NCI-H2196 treated with DMSO at 0.1 percent for 48 hours (cell line): ENCODE results near the gene HNRNPH3.
A peak's percentile ranks its signal among the peaks of the same experiment; 100 is the strongest.

Source experiments
- DNase-seq: peaks from one replicate; lab custom pipeline; 2025; ENCODE audit not compliant: unreplicated experiment; lab: John Stamatoyannopoulos, UW

HNRNPH3 gene

DNA sequence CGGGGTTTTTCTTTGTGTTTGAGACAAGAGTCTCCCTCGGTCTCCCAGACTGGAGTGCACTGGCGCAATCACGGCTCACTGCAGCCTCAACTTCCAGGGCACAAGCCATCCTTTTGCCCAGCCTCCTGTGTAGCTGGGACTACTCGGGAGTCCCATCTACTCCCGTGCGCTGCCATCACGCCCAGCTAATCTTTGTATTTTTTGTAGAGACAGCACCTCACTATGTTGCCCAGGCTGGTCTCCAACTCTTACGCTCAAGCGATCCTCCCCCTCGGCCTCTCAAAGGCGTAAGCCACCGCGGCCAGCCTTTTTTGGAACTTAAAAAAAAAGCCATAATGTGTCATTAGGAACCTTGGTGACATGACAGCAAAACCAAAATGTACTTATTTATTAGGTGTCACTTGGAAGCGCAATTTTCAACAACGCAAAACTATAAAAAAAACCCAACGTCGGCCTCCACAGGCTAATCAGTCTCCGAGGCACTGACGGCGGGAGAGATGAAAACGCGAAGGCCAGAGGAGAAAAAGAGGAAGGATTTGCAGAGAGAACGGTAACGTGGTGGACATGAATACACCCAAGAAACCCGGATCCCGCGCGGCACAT is 911 bp upstream of the HNRNPH3 start:
- DNase-seq: no peak

DNA sequence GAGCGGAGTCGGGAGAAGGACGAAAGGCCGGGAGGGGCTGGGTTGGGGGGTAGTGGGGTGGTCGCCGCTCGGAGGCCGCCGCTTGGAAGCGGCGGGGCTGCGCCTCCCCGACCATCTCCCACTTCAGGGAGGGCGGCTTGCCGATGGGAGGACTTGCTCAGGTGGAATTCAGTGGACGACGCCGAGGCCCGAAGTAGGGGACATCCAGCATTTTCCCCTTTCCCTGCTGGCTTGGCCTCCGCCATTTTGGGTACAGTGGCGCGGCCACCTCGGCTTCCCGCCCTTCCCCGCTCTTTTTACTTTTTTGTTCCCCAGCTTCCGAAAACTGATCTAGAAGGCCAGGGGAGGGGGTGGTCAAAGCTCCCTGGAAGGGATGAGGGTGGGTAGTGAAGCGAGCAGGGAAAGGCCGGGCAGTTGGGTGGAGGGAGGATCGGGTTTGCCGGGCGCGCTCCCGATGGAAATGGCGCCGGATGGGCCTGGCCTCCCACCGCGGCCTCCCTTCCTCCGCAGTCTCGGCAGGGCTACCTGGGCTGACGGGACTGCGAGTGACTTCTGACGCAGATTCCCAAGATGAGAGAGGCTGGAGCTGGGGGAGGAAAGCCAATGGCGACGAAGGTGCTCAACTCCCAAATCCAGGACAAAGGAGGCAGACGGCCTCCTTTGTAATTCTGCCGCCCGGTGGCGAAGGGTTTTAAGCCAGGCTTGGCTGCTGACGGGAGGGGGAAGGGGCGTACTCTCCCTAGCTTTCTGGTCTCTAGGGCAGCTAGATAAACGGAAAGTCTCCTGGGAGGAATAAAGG is 594 bp downstream of the HNRNPH3 start, which contains the start of gene PBLD:
PBLD (minus strand) TSS at position 670 of the 799 bp plus-strand sequence. CDS start 26,084 bp downstream, outside the sequence.
- peak; percentile 30 for DNase-seq

DNA sequence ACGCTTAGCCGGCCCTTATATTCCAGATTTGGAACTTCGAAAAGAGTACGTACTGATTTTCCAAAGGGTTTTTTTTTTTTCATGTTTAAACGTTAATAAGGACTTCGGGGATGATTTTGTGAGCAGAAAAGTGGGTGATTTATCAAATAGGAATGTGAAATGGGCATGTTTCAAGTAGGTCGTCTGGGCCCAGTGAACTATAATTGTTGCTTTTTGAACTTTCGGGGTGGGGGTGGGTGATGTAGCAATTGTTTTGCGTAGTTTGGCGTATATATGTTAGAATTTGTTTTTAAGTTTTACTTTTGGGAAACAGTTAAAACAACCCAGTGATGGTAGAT is 1.2 kb downstream of the HNRNPH3 start:
- no peak for DNase-seq

DNA sequence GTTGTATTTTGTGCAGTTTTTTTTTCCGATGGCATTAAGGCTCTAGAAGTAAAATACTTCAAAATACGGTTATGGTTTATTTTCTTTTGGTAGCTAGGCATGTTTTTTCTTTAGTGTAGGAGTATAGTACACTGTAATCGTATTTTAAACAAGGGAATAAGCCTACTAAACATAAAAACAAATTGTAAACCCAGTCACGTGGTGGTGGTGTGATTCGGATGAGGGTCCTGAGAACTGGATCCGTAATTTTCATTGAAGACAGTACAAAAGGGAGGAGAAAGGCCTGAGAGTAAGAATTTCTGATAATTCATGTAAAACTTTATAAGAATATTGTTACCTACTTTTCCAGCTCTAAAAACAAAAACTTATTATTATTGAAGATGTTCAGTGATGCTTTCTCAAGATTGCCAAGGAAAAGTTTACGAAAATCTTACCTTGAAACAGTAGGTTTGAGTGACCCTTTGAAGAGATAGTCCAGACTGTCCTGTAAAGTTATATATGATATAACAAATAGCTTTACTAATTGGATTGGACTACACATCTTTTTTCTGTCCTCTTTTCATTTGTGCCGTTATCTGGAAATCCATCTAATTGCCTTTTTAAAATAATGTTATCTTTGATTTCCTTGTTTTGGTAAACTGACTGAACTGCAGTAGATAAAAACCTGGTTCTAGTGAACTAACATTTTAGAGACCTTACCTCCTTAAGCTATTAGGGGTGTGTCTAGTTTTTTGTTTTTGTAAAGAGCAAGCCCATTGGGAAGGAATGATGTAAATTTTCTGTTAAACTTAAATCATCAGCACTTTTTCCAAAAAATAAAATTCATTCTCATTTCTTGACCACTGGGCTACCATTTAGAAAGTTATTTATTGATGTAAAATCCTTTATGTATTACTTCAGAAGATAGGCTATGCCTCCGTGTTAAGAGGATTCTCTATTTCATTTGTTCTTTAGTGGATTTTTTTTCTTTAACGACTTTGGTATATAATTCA is 1.9 kb downstream of the HNRNPH3 start:
- DNase-seq: no peak

DNA sequence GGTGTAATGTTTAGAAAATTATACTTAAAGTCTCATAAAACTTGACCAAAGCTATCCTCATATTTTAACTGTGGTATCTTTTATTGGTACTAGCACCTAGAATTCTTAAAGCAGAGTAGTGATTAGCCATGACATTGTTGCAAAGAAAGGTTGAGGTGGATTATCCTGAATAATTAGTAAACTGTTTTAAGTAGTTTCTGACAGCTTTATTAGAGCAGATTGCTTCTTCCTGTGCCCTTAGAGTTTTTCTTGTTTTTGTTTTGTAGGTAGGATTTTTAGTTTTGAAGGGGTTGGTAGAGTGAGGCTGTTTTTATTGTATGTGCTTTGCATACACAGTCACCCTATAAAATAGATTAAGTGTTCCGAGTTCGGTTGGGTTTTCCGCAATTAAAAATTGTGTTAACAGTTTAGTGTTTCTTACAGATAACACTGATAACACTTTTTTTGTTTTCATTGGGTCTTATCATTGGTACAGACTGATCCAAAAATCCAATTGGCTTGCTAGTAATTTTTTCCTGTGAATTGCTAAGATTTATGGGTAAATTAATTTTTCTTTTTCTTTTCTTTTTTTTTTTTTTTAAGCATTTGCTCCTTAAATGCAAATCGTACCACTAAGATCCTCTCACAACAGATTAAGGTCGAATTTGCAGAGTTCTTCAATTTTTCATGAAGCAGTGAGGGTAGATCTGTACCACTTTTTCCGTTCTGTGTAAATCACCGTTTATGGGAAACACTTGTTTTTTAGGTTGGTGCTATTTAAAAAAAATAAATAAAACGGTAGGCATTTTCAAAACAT is 3.0 kb downstream of the HNRNPH3 start:
- DNase-seq: no peak

DNA sequence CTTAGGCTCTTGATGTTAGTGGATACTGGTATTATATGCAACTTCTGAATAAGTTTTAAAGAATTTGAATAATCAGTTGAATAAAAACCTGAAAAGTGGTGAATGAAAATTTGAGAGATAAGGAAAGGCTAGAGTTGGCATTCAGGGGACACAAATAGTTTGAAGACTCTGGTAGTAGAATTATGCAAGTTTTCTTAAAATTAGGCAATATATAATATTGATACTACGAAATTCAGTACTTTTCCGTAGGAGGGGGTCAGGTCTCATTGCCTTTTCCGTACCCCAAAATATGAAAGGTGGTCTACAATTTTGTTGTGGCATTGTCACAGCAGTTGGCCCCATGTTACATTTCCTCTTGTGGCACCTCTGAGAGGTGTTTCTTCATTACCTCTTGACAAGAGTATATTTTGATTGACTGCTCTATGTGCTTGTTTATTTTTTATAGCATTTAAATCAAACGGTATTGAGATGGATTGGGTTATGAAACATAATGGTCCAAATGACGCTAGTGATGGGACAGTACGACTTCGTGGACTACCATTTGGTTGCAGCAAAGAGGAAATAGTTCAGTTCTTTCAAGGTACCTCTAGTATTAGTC is 5.0 kb downstream of the HNRNPH3 start:
- DNase-seq: no peak

DNA sequence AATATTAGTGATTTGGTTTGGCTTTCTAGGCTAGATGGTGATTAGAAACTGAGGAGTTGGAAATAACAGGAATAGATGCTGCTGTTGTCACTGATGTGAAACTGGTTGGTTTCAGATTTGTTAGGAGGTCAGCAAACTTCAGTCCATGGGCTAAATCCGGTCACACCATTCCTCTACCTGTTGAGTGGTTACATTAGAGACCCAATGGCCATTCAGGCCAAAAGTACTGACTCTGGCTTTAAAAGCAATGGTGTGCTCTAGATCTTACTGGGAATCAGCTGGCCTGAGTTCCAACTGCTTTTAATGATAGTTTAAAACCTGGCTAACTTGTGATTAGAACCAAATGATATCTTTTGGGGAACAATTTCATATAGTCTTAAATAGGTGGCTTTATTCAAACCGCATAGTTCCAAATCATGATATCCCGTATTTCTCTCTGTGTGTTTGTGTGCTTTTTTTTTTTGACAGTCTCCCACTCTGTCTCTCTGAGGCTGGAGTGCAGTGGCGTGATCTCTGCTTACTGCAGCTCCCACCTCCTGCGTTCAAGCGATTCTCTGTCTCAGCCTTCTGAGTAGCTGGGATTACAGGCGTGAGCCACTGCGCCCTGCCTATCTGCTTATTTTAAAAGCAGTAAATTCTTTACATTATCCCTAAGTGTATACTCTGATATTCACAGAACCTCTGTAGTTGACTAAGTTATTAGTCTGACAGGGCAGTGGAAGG is 8.7 kb downstream of the HNRNPH3 start:
- DNase-seq: no peak

DNA sequence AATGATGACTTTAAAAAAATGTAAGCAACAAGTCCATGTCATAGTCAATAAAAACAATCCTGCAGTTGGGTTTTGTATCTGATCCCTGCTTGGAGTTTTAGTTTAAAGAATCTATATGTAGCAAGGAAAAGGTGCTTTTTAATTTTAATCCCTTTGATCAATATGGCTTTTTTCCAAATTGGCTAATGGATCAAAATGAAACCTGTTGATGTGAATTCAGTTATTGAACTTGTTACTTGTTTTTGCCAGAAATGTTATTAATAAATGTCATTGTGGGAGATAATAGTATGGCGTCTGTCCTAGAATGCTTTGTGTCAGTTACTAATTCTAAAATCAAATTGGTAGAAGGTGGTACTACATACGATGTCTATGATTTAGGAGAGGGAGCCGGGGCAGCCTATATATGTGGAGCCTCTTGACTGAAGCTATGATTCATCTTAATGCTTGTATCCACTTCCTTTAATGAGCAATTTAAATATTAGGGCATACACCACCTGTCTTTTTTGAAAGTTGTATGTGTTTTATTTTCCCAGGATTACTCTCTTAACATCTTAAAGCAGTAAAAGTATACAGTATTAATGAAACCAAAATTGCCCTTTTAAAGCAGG is 11.1 kb downstream of the HNRNPH3 start:
- no peak for DNase-seq

DNA sequence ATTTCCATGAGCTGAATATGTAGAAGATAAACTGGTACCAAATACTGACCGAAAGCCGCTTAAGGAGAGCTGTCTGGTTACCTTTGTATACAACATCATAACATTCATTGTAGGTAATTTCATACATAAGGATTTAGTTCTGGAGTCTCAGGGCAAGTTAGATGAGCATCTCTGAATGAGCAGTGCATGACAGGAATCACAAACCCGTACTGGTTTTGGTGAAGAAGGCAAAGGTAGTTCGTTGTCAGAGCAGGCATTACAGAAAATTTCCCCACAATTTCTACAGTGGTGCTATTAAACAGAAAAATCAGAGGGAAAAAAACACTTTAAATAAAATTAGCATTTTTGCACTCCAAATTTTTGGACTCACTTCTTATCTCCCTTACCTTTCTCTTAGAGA is 13.8 kb downstream of the HNRNPH3 start:
- DNase-seq: no peak

DNA sequence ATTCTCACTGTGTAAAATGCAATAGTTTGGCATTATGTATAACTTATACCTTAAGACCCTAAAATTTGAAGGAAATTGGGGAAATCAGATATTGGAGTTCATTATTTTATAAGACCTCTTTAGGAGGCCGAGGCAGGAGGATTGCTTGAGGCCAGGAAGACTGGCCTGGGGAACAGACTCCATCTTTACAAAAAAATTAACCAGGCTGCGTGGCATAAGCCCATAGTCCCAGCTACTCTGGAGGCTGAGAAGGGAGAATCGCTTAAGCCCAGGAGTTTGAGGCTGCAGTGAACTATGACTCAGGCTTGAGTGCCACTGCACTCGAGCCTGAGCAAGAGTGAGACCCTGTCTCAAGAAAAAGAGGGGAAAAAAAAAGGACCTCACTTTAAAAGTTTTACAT is 14.9 kb downstream of the HNRNPH3 start:
- no peak for DNase-seq

DNA sequence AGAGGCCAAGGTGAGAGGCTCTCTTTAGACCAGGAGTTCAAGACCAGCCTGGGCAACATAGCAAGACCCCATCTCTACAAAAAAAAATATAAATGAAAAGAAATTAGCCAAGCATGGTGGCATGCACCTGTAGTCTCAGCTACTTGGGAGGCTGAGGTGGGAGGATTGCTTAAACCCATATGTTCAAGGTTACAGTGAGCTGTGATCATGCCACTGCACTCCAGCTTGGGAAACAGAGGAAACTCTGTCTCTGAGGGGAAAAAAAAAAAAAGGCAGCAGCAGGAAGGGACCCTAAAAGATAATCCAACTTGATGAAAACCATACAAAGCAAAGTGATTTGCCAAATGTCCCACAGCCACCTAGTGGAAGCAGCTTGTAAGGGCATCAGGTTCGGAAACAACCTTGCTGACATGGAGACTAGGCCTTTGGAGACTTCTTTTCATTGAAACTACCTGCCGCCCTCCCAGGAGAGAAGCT is 16.4 kb downstream of the HNRNPH3 start:
- DNase-seq: peak; percentile 8

DNA sequence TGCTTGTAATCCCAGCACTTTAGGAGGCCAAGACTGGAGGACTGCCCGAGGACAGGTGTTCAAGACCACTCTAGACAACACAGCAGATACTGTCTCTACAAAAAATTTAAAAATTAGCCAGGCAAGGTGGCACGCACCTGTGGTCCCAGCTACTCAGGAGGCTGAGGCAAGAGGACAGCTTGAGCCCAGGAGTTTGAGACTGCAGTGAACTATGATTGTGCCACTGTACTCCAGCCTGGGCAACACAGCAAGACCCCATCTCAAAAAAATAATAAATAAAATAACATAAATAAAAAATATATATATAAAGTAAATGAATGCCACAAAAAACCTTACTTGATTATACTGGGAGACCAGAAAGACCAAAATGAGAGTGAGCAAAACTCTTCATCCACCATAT is 21.7 kb downstream of the HNRNPH3 start:
- DNase-seq: no peak

DNA sequence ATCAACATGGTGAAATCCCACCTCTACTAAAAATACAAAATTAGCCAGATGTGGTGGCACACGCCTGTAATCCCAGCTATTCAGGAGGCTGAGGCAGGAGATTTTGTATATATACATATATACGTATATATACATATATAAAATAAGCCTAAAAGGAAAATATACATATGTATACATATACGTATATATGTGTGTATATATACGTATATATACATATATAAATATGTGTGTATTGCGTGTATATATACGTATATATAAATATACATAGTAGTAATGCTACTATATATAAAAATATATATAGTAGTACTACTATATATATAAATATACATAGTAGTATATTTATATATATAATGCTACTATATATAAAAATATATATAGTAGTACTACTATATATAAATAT is 27.3 kb downstream of the HNRNPH3 start:
- no peak for DNase-seq

DNA sequence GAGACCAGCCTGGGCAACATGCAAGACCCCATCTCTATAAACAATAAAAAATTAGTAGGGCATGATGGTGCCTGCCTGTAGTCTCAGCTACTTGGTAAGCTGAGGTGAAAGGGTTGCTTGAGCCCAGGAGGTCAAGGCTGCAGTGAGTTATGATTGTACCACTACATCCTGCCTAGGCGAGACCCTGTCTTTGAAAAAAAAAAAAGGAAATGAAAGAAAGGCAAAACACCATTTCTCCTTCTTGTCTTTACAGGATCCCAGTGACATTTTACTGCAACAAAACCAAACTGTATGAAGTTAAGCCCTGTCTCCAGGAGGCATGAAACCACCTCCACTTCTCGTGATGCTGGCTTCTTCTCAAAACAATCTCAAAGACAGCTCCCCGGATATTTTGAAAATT is 30.7 kb downstream of the HNRNPH3 start:
- no peak for DNase-seq

DNA sequence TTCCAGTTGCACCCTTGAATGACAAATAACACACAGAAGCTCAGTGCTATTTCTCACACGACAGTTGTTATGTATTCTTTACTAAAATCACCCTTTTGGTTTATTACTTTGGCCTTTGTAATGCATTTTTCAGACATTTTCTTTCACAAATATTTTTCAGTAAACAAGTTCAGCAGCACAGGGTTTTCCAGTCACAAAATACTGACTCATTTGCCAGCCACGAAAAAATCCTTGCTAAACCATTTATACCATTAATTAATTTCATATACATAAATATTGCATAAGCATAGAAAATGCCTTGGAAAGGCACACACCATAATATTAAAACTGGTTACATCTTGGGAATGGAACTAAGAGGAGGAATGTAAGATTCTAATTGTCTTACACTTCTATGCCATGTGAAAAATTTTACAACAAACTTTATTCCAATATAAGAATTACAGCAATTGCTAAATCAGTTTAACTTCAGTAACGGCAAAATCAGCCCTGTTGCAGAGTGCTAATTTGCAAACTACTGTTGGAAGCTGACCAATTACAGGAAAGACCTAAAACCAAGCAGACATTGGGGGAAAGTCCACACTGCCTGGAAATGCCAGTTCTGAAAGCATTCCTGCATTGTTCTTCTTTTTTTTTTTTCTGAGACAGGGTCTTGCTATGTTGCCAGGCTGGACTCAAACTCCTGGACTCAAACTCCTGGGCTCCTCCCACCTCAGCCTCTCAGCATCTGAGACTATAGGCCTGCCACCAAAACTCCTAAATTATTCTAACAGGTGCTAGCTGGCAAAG is 32.4 kb downstream of the HNRNPH3 start:
- DNase-seq: no peak

DNA sequence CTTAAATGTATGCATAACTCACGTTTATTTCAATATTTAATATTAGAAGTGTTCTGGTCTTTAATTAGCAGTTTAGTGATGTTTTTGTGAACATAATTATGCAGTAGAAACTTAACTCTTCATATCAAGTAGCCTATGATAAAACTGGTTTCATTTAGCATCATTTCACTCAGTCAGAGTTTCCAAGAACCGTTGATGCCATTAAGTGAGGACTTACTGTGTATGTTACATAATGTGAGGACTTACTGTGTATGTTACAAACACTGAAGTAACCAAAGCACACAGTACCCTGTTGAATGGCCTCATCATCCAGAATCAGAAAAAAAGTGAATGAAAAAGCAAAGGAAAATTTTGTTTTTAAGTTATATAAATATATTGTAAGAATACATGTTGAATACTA is 33.7 kb downstream of the HNRNPH3 start:
- DNase-seq: no peak

DNA sequence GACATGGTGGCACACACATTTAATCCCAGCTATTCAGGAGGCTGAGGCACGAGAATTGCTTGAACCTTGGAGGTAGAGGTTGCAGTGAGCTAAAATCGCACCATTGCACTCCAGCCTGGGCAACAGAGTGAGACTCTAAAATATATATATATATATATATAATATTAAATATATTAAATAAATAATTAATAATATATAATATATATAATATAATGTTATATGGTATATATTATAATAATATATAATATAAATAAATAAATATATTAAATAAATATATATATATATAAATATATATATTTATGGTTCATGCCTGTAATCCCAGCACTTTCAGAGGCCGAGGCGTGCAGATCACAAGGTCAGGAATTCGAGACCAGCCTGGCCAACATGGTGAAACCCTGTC is 34.7 kb downstream of the HNRNPH3 start:
- no peak for DNase-seq

DNA sequence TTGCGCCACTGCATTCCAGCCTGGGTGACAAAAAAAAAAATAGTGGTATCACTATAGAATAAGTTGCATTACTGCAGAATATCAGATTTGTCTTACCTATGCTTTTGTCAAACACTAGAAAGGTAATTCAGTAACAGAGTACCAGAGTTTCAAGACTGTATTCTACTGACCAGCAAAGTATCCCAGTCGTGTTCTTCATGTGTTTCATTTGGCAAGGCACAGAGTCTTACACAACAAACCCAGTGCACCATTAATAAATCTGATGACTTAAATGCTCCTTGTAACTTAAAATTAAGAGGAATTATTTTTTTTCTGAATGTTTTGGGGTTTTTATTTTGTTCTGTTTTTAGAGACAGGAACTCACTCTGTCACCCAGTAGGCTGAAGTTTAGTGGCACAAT is 35.3 kb downstream of the HNRNPH3 start:
- no peak for DNase-seq
